Calu3 (cell line): ENCODE results near the gene PLEKHA5. TPM values are rescaled to one million over a fixed set of nuclear protein-coding genes. Genes with fewer than 3 reads are reported as not detected.

Source experiments
- BruUV-seq: library from RNA; stranded (reverse); fragments of 400-500 nt; replicated peaks from 2 replicates; lab custom pipeline; 2021; lab: Mats Ljungman, UMichigan
- CTCF ChIA-PET: fragments of 300-600 bp; sonication (Branson Sonifier 250); formaldehyde crosslinking; loops from one replicate; lab custom pipeline; 2022; ENCODE audit warnings: antibody characterized with exemption; lab: Charles Lee
- DNase-seq: peaks from one replicate; pipeline ENCODE4 v3.0.0; 2022
- H3K27ac Mint-ChIP-seq: one replicate; pipeline ENCODE4 v1.8.0; 2022; ENCODE audit warnings: mixed read lengths; ENCODE audit not compliant: unreplicated experiment
- H3K27me3 Mint-ChIP-seq: one replicate; pipeline ENCODE4 v1.8.0; 2022; ENCODE audit warnings: mixed read lengths; ENCODE audit not compliant: unreplicated experiment
- H3K36me3 Mint-ChIP-seq: one replicate; pipeline ENCODE4 v1.8.0; 2022; ENCODE audit warnings: mild to moderate bottlenecking, moderate library complexity, mixed read lengths; ENCODE audit not compliant: insufficient read depth, unreplicated experiment
- H3K4me1 Mint-ChIP-seq: one replicate; pipeline ENCODE4 v1.8.0; 2022; ENCODE audit warnings: mild to moderate bottlenecking, low read depth, mixed read lengths; ENCODE audit not compliant: unreplicated experiment
- H3K4me3 Mint-ChIP-seq: one replicate; pipeline ENCODE4 v1.8.0; 2022; ENCODE audit warnings: mild to moderate bottlenecking, low read depth, moderate library complexity, mixed read lengths; ENCODE audit not compliant: unreplicated experiment
- H3K9me3 Mint-ChIP-seq: one replicate; pipeline ENCODE4 v1.8.0; 2022; ENCODE audit warnings: low read depth, mixed read lengths; ENCODE audit not compliant: unreplicated experiment
- CTCF ChIP-seq: fragments of 200-600 bp; IDR thresholded peaks from one replicate; pipeline ENCODE4 v1.8.0; 2022; ENCODE audit warnings: antibody characterized with exemption; ENCODE audit not compliant: unreplicated experiment
- intact Hi-C: fragments of 100-400 bp; cut with micrococcal nuclease; formaldehyde crosslinking; loops from one replicate; pipeline ENCODE4 v1.10.0; 2022; ENCODE audit not compliant: unreplicated experiment
- total RNA-seq: library from RNA; stranded (reverse); gene quantifications from 2 replicates; pipeline ENCODE4 v1.2.3, GENCODE V29; 2022

PLEKHA5 gene
- total RNA-seq, 1 experiment from 2014 or later: 57.9 TPM

- H3K4me1 Mint-ChIP-seq: peaks cover 27% of the 10 kb centered on the region
- H3K9me3 Mint-ChIP-seq: no peaks in the 10 kb centered on the region
- BruUV-seq: no TSS peak
- intact Hi-C loops: no loop called here
- no peak overlapping the region for H3K4me3 Mint-ChIP-seq
- CTCF ChIA-PET: interaction anchor here (0.6 kb wide), 1 partner anchor 25 kb away, joined by 3 read pairs; no protein-coding TSS in a partner anchor
- peaks cover 24% of the 10 kb centered on the region for H3K36me3 Mint-ChIP-seq
- no peak for DNase-seq
- TF ChIP-seq CTCF: no peak
- no peak overlapping the region for H3K27ac Mint-ChIP-seq
- no peaks in the 10 kb centered on the region for H3K27me3 Mint-ChIP-seq
These were observed 147.2 kb downstream of the PLEKHA5 start for GRCh38 chr12:19276767-19277166.

GRCh38 chr12:19277711-19278110, 148.2 kb downstream of the PLEKHA5 start:
- no peak for DNase-seq
- Mint-ChIP-seq H3K4me1 (peaks cover 24% of the 10 kb centered on the region), H3K27me3 (no peaks in the 10 kb centered on the region), H3K27ac (no peak overlapping the region), H3K36me3 (peaks cover 24% of the 10 kb centered on the region), H3K9me3 (no peaks in the 10 kb centered on the region), H3K4me3 (no peak overlapping the region)
- intact Hi-C loops: no loop called here
- CTCF ChIA-PET: no interaction called here
- TF ChIP-seq CTCF: no peak
- no TSS peak for BruUV-seq

- no peak for DNase-seq
- peaks cover 28% of the 10 kb centered on the region for H3K36me3 Mint-ChIP-seq
- no peak overlapping the region for H3K27ac Mint-ChIP-seq
- no peak for TF ChIP-seq CTCF
- intact Hi-C loops: no loop called here
- H3K27me3 Mint-ChIP-seq: no peaks in the 10 kb centered on the region
- CTCF ChIA-PET: no interaction called here
- no peaks in the 10 kb centered on the region for H3K9me3 Mint-ChIP-seq
- H3K4me1 Mint-ChIP-seq: peaks cover 17% of the 10 kb centered on the region
- H3K4me3 Mint-ChIP-seq: no peak overlapping the region
- no TSS peak for BruUV-seq
These were observed 148.9 kb downstream of the PLEKHA5 start for GRCh38 chr12:19278407-19278806.

GRCh38 chr12:19282133-19282699, 152.7 kb downstream of the PLEKHA5 start:
- H3K27me3 Mint-ChIP-seq: no peaks in the 10 kb centered on the region
- BruUV-seq: no TSS peak
- CTCF ChIA-PET: no interaction called here
- no peak for DNase-seq
- intact Hi-C loops: no loop called here
- no peaks in the 10 kb centered on the region for H3K4me1 Mint-ChIP-seq
- H3K36me3 Mint-ChIP-seq: peaks cover 19% of the 10 kb centered on the region
- H3K27ac Mint-ChIP-seq: no peak overlapping the region
- H3K4me3 Mint-ChIP-seq: no peak overlapping the region
- TF ChIP-seq CTCF: no peak
- no peaks in the 10 kb centered on the region for H3K9me3 Mint-ChIP-seq
